HUDEP-2 (cell line): ENCODE data around the gene KLK1.

Experiments used
- DNase-seq, 76 experiments: peaks; one replicate each; lab custom pipeline; 2025; ENCODE audit not compliant: unreplicated experiment in 76 of 76; lab: John Stamatoyannopoulos, UW

The KLK1 gene

GRCh38 chr19:50836543-50837195, 13.1 kb upstream of the KLK1 start:
- no peak for DNase-seq

- peak in 65 of 76 experiments; percentile 22 to 83 (median 61) for DNase-seq
These were observed 12.4 kb upstream of the KLK1 start for GRCh38 chr19:50835785-50836542.

- DNase-seq: peak in 1 of 76 experiments; percentile 41
These were observed 11.7 kb upstream of the KLK1 start for GRCh38 chr19:50835103-50835784.

- DNase-seq: no peak
These were observed 10.2 kb upstream of the KLK1 start for GRCh38 chr19:50833802-50834167.

- peak in 4 of 76 experiments; percentile 18 to 52 (median 28) for DNase-seq
These were observed 9.7 kb upstream of the KLK1 start, which contains the start of gene KLK15 for GRCh38 chr19:50833117-50833801. KLK15 (minus strand) TSS chr19:50833574; CDS start chr19:50831492, 2,082 bp downstream.

GRCh38 chr19:50832666-50833065, 9.1 kb upstream of the KLK1 start:
- DNase-seq: no peak

- no peak for DNase-seq
These were observed 7.4 kb upstream of the KLK1 start for GRCh38 chr19:50831026-50831396.

- no peak for DNase-seq
These were observed 6.9 kb upstream of the KLK1 start for GRCh38 chr19:50830266-50831025.

GRCh38 chr19:50829801-50830200, 6.2 kb upstream of the KLK1 start:
- no peak for DNase-seq

GRCh38 chr19:50827476-50827875, 3.9 kb upstream of the KLK1 start:
- no peak for DNase-seq

GRCh38 chr19:50826492-50827240, 3.1 kb upstream of the KLK1 start:
- DNase-seq: no peak

- no peak for DNase-seq
These were observed 852 bp downstream of the KLK1 start for GRCh38 chr19:50822661-50823208.

GRCh38 chr19:50821622-50822021, 2.0 kb downstream of the KLK1 start:
- no peak for DNase-seq

GRCh38 chr19:50821248-50821612, 2.4 kb downstream of the KLK1 start:
- DNase-seq: no peak

- DNase-seq: peak in 7 of 76 experiments; percentile 9 to 41 (median 21)
These were observed 2.9 kb downstream of the KLK1 start for GRCh38 chr19:50820549-50821247.

GRCh38 chr19:50820086-50820485, 3.5 kb downstream of the KLK1 start:
- peak in 21 of 76 experiments; percentile 9 to 47 (median 27) for DNase-seq

GRCh38 chr19:50819636-50820035, 4.0 kb downstream of the KLK1 start:
- no peak for DNase-seq

GRCh38 chr19:50818859-50819472, 4.6 kb downstream of the KLK1 start:
- DNase-seq: no peak
